Transverse colon (tissue), 4 donors: Measurements from ENCODE around the gene MBTD1. TPM values are rescaled to one million over a fixed set of nuclear protein-coding genes. Genes with fewer than 3 reads are reported as not detected.

Source experiments
- DNase-seq: peaks from one replicate; pipeline ENCODE4 v3.0.0-alpha.2; 2019
- H3K27ac ChIP-seq, 4 donors: fragments of 200-600 bp; sonication (generic); 2 replicates each; pipeline ENCODE4 v1.5.1; 2016 to 2018; ENCODE audit warnings: inconsistent platforms in 4 of 4
- H3K27me3 ChIP-seq: fragments of 200-600 bp; sonication (generic); 2 replicates; pipeline ENCODE4 v1.5.1; 2017; ENCODE audit warnings: inconsistent platforms
- H3K36me3 ChIP-seq, 4 donors: fragments of 200-600 bp; sonication (generic); 2 replicates each; pipeline ENCODE4 v1.5.1; 2017 to 2019; ENCODE audit warnings: inconsistent platforms in 4 of 4
- H3K4me1 ChIP-seq, 4 donors: fragments of 200-600 bp; sonication (generic); 2 replicates each; pipeline ENCODE4 v1.5.1; 2017 to 2020; ENCODE audit warnings: inconsistent platforms in 4 of 4
- H3K4me3 ChIP-seq, 4 donors: fragments of 200-600 bp; sonication (generic); 1 replicate in 1 of 4; 2 replicates in 3 of 4; pipeline versions ENCODE4 v1.5.1 to v1.6.1; 2017 to 2019; ENCODE audit warnings: inconsistent platforms in 4 of 4
- H3K9me3 ChIP-seq, 2 donors: fragments of 200-600 bp; sonication (generic); 2 replicates each; pipeline ENCODE4 v1.5.1; 2017 to 2019; ENCODE audit warnings: inconsistent platforms in 2 of 2
- EP300 ChIP-seq: sonication (generic); formaldehyde crosslinking; IDR thresholded peaks from one replicate; pipeline ENCODE4 v1.6.1; 2017; ENCODE audit warnings: antibody characterized with exemption, low read depth
- POLR2A ChIP-seq: fragments of 450-650 bp; IDR thresholded peaks from one replicate; pipeline ENCODE4 v1.6.1; 2016; ENCODE audit warnings: antibody characterized with exemption, mild to moderate bottlenecking, moderate library complexity
- POLR2AphosphoS5 ChIP-seq, 3 donors: sonication (generic); formaldehyde crosslinking; IDR thresholded peaks; one replicate each; pipeline ENCODE4 v1.6.1; 2016; ENCODE audit warnings: antibody characterized with exemption in 3 of 3
- WGBS, 2 donors: methylation state at CpG; one replicate each; pipeline ENCODE4 v1.1.5; 2018; ENCODE audit warnings: low coverage in 1 of 2; 5-methylcytosine and 5-hydroxymethylcytosine counted together
- in situ Hi-C, 4 donors: fragments of 200-750 bp; cut with MboI; loops; one replicate each; pipeline versions ENCODE4 v1.15.0 to v1.15.1; 2017; ENCODE audit warnings: low sequenced_read_pairs in 3 of 4, low pct_ligation_motif_present in 1 of 4, low pct_unique_long_range_greater_than_20kb in 1 of 4
- intact Hi-C: fragments of 100-400 bp; cut with DNase I; formaldehyde crosslinking; loops from one replicate; pipeline ENCODE4 v1.15.1; 2023; ENCODE audit warnings: low total_unique reads
- total RNA-seq, 4 donors: library from RNA; depleted of rRNA; stranded (reverse); fragments of >200 nt; gene quantifications; one replicate each; pipeline ENCODE4 v1.1.0, GENCODE V29; 2016
- TF ChIP-seq, protein P1 (sequence below), 5 experiments: fragments of 200-600 bp in 3 of 5; fragments of 450-650 bp in 2 of 5; sonication (generic) in 3 of 5; IDR thresholded peaks; 1 replicate in 2 of 5; 2 replicates in 3 of 5; pipeline ENCODE4 v1.5.1; 2016 to 2017; ENCODE audit warnings: antibody characterized with exemption in 5 of 5, inconsistent platforms in 3 of 5, mild to moderate bottlenecking in 2 of 5, moderate library complexity in 1 of 5

MBTD1 gene
- total RNA-seq, 4 donors from 2014 or later: 3.8 to 28.1 (median 12.3) TPM

DNA sequence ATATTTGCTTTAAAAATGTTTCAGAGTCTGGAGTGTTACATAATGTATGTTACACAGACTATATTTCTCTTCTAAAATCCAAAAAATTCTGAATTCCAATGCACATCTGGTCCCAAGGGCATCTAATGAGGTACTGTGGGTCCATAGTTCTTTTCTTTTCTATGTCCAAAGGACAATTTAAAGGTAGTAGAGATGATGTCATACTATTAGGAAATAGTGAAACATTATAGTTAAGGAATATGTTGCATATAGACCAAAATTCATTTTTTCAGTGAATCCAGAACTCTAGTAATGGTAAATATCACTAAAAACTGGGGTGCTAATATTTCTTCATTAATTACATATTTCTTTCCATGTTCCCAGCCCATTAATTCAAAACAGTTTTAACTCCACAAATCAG lies 70.7 kb downstream of the MBTD1 start:
- Histone ChIP-seq H3K4me1 (no peaks in the 10 kb centered on the region), H3K27me3 (no peaks in the 10 kb centered on the region), H3K4me3 (no peak overlapping the region), H3K36me3 (peaks cover 0 to 51% (median 15%) of the 10 kb centered on the region in 4 donors), H3K27ac (no peak overlapping the region), H3K9me3 (no peaks in the 10 kb centered on the region)
- intact Hi-C loops (no loop called here), in situ Hi-C loops (no loop called here)
- no peak for TF ChIP-seq POLR2AphosphoS5 (IDR thresholded peaks at IDR 0.05)
- no peak for TF ChIP-seq POLR2A
- no peak for TF ChIP-seq EP300
- TF ChIP-seq, protein P1, sequence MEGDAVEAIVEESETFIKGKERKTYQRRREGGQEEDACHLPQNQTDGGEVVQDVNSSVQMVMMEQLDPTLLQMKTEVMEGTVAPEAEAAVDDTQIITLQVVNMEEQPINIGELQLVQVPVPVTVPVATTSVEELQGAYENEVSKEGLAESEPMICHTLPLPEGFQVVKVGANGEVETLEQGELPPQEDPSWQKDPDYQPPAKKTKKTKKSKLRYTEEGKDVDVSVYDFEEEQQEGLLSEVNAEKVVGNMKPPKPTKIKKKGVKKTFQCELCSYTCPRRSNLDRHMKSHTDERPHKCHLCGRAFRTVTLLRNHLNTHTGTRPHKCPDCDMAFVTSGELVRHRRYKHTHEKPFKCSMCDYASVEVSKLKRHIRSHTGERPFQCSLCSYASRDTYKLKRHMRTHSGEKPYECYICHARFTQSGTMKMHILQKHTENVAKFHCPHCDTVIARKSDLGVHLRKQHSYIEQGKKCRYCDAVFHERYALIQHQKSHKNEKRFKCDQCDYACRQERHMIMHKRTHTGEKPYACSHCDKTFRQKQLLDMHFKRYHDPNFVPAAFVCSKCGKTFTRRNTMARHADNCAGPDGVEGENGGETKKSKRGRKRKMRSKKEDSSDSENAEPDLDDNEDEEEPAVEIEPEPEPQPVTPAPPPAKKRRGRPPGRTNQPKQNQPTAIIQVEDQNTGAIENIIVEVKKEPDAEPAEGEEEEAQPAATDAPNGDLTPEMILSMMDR (IDR thresholded peaks at IDR 0.05): no peak
- no peak for DNase-seq

DNA sequence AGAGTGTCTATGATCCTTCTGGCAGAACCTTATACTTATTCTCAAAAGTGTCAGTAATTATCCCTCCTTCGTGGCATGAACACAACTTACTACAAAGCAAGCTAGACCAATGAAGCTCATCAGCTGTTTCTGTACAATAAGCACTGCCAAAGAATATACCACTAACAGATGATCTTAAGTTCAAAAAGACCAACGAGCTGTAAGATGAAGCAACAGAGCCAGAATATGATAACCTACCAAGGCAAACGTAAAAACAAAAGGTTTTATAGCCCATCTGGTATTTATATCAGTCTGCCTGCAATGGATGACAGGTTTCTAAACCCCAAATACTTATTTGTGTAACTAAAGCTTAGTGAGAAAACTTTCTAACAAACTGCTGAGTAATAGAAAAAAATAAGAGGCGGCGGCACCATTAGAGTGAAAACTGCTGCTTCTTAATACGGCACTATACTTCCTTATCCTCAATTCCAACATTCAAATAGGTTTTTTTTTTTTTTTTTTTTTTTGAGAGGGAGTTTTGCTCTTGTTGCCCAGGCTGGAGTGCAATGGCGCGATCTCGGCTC lies 71.5 kb downstream of the MBTD1 start:
- Histone ChIP-seq H3K36me3 (peaks cover 0 to 43% (median 18%) of the 10 kb centered on the region in 4 donors), H3K9me3 (no peaks in the 10 kb centered on the region), H3K27ac (no peak overlapping the region), H3K4me1 (no peaks in the 10 kb centered on the region), H3K27me3 (no peaks in the 10 kb centered on the region), H3K4me3 (no peak overlapping the region)
- intact Hi-C loops (no loop called here), in situ Hi-C loops (no loop called here)
- TF ChIP-seq, protein P1 (IDR thresholded peaks at IDR 0.05): no peak
- TF ChIP-seq POLR2A: no peak
- DNase-seq: no peak
- WGBS, 2 donors: 78 to 84% methylated on average over 7 to 9 of the region's 9 CpGs

DNA sequence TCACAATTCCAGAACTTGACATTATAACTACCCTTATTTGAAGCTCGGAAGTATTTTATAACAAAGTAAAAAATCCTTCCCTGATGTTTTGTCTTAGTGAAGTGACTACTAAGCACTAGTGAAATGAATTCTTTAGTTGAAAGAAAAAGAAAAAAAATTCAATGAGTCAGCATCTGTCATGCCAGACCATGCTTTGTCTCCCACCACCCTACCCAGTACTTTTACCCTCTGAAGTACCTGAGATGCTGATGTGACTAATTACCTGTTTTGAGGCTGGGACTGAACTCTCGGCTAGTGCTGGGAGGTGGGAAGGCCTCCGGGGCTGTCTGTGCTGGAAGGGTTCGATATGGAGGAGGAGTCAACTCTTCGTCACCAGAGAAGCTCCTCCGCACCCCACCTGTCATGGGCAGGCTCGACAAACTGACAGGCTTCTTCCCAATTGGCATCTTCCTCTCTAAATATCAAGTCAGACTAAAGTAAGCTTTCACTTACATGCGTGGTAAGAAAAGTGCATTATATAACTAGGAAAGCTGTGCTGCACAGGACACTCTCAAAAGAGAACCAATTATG lies 74.0 kb downstream of the MBTD1 start:
- no peak overlapping the region for H3K27ac ChIP-seq
- TF ChIP-seq, protein P1 (IDR thresholded peaks at IDR 0.05): no peak
- whole genome bisulfite sequencing, 2 donors: 93 to 100% methylated on average over 3 to 8 of the region's 8 CpGs

DNA sequence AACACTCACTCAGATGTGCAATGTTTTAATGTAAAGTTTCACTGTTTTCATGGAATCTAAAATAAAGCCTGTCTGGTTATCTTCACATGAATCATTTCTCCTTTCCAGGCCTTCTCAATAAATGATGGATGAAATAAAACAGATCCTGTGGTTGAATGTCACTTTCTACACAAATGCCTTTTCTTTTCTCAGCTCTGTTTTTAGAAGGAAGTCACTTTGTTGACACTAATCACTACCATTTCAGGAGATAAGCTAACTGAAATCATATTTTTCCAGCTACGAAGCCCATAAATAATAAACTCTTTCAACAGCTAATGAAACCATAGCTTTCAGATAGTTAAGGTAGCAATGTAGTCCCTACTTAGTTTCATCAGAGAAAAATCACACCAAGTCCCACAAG lies 75.7 kb downstream of the MBTD1 start:
- H3K9me3 ChIP-seq: no peaks in the 10 kb centered on the region
- intact Hi-C loops (no loop called here), in situ Hi-C loops (no loop called here)
- H3K4me1 ChIP-seq: no peaks in the 10 kb centered on the region
- TF ChIP-seq, protein P1 (IDR thresholded peaks at IDR 0.05): no peak
- no peak for TF ChIP-seq POLR2AphosphoS5 (IDR thresholded peaks at IDR 0.05)
- TF ChIP-seq POLR2A: no peak
- TF ChIP-seq EP300: no peak
- no peak overlapping the region for H3K4me3 ChIP-seq
- no peak for DNase-seq
- H3K27ac ChIP-seq: no peak overlapping the region
- 75 to 100% methylated on average over 1 of the region's 1 CpG for WGBS, 2 donors
- H3K36me3 ChIP-seq: peaks cover 0 to 16% (median 7%) of the 10 kb centered on the region in 4 donors
- H3K27me3 ChIP-seq: no peaks in the 10 kb centered on the region

More for the DNA sequence above, 74.0 kb downstream of the MBTD1 start:
- in situ Hi-C loops: no loop called here
- no peak overlapping the region for H3K4me3 ChIP-seq
- intact Hi-C loops: no loop called here
- no peak for DNase-seq
- no peaks in the 10 kb centered on the region for H3K27me3 ChIP-seq
- H3K36me3 ChIP-seq: peaks cover 0 to 31% (median 10%) of the 10 kb centered on the region in 4 donors
- no peaks in the 10 kb centered on the region for H3K4me1 ChIP-seq
- H3K9me3 ChIP-seq: no peaks in the 10 kb centered on the region
